ENCODE data around the gene TTC9. TPM values are rescaled to one million over a fixed set of nuclear protein-coding genes. Genes with fewer than 3 reads are reported as not detected.

TTC9 gene
- total and polyA plus RNA-seq, 2 donors from 2014 or later: 2.6 to 5.2 TPM

DNA sequence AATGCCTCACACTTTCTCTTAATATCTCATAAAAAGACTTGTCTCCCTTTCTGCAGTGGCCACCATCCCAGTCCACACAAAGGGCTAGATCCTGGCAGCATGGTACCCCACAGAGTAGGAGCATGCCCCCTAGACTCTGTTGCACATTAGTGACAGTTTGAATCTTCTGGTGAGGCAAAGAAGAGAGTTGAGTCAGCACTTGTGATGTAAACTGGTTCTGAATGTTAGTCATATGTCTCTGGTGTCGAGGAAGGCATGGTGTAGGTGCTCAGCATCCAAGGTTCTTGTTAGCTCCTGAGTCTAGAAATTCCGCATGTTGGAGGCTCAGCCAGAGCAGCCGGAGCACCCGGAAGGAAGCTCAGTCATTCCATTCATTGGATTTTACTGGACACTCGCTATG lies 9.8 kb downstream of the TTC9 start:
- TF ChIP-seq, protein P1, sequence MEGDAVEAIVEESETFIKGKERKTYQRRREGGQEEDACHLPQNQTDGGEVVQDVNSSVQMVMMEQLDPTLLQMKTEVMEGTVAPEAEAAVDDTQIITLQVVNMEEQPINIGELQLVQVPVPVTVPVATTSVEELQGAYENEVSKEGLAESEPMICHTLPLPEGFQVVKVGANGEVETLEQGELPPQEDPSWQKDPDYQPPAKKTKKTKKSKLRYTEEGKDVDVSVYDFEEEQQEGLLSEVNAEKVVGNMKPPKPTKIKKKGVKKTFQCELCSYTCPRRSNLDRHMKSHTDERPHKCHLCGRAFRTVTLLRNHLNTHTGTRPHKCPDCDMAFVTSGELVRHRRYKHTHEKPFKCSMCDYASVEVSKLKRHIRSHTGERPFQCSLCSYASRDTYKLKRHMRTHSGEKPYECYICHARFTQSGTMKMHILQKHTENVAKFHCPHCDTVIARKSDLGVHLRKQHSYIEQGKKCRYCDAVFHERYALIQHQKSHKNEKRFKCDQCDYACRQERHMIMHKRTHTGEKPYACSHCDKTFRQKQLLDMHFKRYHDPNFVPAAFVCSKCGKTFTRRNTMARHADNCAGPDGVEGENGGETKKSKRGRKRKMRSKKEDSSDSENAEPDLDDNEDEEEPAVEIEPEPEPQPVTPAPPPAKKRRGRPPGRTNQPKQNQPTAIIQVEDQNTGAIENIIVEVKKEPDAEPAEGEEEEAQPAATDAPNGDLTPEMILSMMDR (IDR thresholded peaks at IDR 0.05; ENCODE audit: borderline replicate concordance, extremely low read depth, insufficient read depth): no peak
- Histone ChIP-seq H3K9me3 (ENCODE audit: control insufficient read depth in 2 of 3, insufficient read depth in 1 of 3, low read length in 3 of 3) (no peaks in the 10 kb centered on the region), H3K36me3 (ENCODE audit: control insufficient read depth in 2 of 3, insufficient read depth in 3 of 3, low read length in 3 of 3) (no peaks in the 10 kb centered on the region), H3K9ac (ENCODE audit: low read length in 3 of 3) (no peak overlapping the region), H3K4me3 (ENCODE audit: low read length in 3 of 3) (no peak overlapping the region), H3K27me3 (ENCODE audit: control insufficient read depth, insufficient read depth, low read length) (no peaks in the 10 kb centered on the region), H3K4me1 (ENCODE audit: control insufficient read depth in 2 of 3, insufficient read depth in 2 of 3, low read depth in 1 of 3, low read length in 3 of 3) (no peaks in the 10 kb centered on the region), H3K27ac (ENCODE audit: low read depth in 2 of 2, low read length in 2 of 2) (no peak overlapping the region)
- intact Hi-C loops (cut with DNase I): no loop called here
- FAIRE-seq (no peak), DNase-seq (no peak)

DNA sequence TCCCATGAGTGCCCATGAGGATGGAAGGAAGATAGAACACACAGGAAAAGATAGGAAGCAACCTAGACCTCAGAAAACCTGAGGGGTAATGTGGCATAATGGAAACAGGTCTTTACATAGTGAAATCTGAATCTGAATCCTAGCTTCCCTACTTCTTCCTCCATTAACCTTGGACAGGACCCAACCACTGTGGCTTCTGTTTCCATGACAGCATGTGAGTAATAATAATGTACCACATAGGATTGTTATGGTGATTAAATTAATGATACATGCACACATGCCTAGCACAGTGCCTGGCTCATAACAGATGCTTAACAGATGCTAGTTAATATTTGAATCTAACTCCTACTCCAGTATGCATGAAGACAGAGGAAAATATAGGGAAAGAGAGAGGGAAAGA lies 11.2 kb downstream of the TTC9 start:
- no peak overlapping the region for H3K4me3 ChIP-seq (ENCODE audit: low read length in 3 of 3)
- no peaks in the 10 kb centered on the region for H3K27me3 ChIP-seq (ENCODE audit: control insufficient read depth, insufficient read depth, low read length)
- TF ChIP-seq, protein P1 (IDR thresholded peaks at IDR 0.05; ENCODE audit: borderline replicate concordance, extremely low read depth, insufficient read depth): no peak
- H3K36me3 ChIP-seq (ENCODE audit: control insufficient read depth in 2 of 3, insufficient read depth in 3 of 3, low read length in 3 of 3): no peaks in the 10 kb centered on the region
- intact Hi-C loops (cut with DNase I): no loop called here
- no peaks in the 10 kb centered on the region for H3K9me3 ChIP-seq (ENCODE audit: control insufficient read depth in 2 of 3, insufficient read depth in 1 of 3, low read length in 3 of 3)
- FAIRE-seq (no peak), DNase-seq (no peak)
- H3K4me1 ChIP-seq (ENCODE audit: control insufficient read depth in 2 of 3, insufficient read depth in 2 of 3, low read depth in 1 of 3, low read length in 3 of 3): no peaks in the 10 kb centered on the region
- H3K9ac ChIP-seq (ENCODE audit: low read length in 3 of 3): no peak overlapping the region
- no peak overlapping the region for H3K27ac ChIP-seq (ENCODE audit: low read depth in 2 of 2, low read length in 2 of 2)

DNA sequence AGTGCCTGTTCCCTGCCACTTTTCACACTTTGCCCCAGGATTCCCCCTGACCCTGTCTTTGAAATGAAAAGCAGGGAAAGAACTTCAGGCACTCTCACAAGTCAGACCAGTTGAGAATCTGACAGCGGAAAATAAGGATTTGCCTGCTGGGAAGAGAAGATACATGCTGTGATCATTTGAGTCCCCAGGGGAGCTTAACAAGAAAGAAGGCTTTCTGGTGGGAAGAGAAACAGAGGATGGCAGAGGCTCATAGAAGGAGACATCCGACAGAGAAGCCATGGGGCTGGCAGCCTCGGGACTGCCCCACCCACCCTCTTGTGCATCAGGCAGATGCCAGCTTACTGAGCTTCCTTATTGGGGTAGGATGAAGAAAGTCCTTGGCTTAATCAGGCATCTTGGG lies 11.9 kb downstream of the TTC9 start:
- H3K4me1 ChIP-seq (ENCODE audit: control insufficient read depth in 2 of 3, insufficient read depth in 2 of 3, low read depth in 1 of 3, low read length in 3 of 3): no peaks in the 10 kb centered on the region
- FAIRE-seq: no peak
- intact Hi-C loops (cut with DNase I): no loop called here
- H3K27ac ChIP-seq (ENCODE audit: low read depth in 2 of 2, low read length in 2 of 2): no peak overlapping the region
- TF ChIP-seq, protein P1 (IDR thresholded peaks at IDR 0.05; ENCODE audit: borderline replicate concordance, extremely low read depth, insufficient read depth): no peak
- no peak overlapping the region for H3K9ac ChIP-seq (ENCODE audit: low read length in 3 of 3)
- no peaks in the 10 kb centered on the region for H3K27me3 ChIP-seq (ENCODE audit: control insufficient read depth, insufficient read depth, low read length)
- H3K36me3 ChIP-seq (ENCODE audit: control insufficient read depth in 2 of 3, insufficient read depth in 3 of 3, low read length in 3 of 3): no peaks in the 10 kb centered on the region
- DNase-seq: no peak
- no peak overlapping the region for H3K4me3 ChIP-seq (ENCODE audit: low read length in 3 of 3)
- H3K9me3 ChIP-seq (ENCODE audit: control insufficient read depth in 2 of 3, insufficient read depth in 1 of 3, low read length in 3 of 3): no peaks in the 10 kb centered on the region

DNA sequence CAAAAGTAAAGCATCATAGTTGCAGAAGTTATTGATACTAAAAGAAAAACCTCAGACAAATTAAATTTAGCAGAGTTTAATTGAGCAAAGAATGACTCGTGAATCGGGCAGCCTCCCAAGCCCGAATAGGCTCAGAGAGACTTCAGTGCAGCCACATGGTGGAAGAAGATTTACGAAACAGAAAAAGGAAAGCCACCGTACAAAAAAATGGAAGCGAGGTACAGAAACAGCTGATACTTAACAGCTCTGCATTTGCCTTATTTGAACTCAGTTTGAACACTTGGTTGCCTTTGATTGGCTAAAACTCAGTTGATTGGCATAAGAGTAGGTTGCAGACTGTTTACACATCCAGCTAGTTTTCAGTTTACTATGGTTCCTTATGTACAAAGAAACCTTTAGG lies 12.9 kb downstream of the TTC9 start:
- Histone ChIP-seq H3K27me3 (ENCODE audit: control insufficient read depth, insufficient read depth, low read length) (no peaks in the 10 kb centered on the region), H3K27ac (ENCODE audit: low read depth in 2 of 2, low read length in 2 of 2) (no peak overlapping the region), H3K4me3 (ENCODE audit: low read length in 3 of 3) (no peak overlapping the region), H3K4me1 (ENCODE audit: control insufficient read depth in 2 of 3, insufficient read depth in 2 of 3, low read depth in 1 of 3, low read length in 3 of 3) (no peaks in the 10 kb centered on the region), H3K9ac (ENCODE audit: low read length in 3 of 3) (no peak overlapping the region), H3K9me3 (ENCODE audit: control insufficient read depth in 2 of 3, insufficient read depth in 1 of 3, low read length in 3 of 3) (no peaks in the 10 kb centered on the region), H3K36me3 (ENCODE audit: control insufficient read depth in 2 of 3, insufficient read depth in 3 of 3, low read length in 3 of 3) (no peaks in the 10 kb centered on the region)
- TF ChIP-seq, protein P1 (IDR thresholded peaks at IDR 0.05; ENCODE audit: borderline replicate concordance, extremely low read depth, insufficient read depth): no peak
- FAIRE-seq (no peak), DNase-seq (no peak)
- intact Hi-C loops (cut with DNase I): no loop called here

All from kidney (tissue), 14 donors.